HFFc6 (cell line): ENCODE results near the gene SLC16A4. TPM values are rescaled to one million over a fixed set of nuclear protein-coding genes. Genes with fewer than 3 reads are reported as not detected.

Experiments used
- DNase-seq: peaks from one replicate; pipeline ENCODE4 v3.0.0-alpha.2; 2018
- H3K27ac Mint-ChIP-seq: 2 replicates; pipeline ENCODE4 v1.8.0; 2020; ENCODE audit warnings: mild to moderate bottlenecking, mixed read lengths
- H3K27me3 Mint-ChIP-seq: 2 replicates; pipeline ENCODE4 v1.8.0; 2021; ENCODE audit warnings: mild to moderate bottlenecking, moderate library complexity, mixed read lengths; ENCODE audit not compliant: insufficient read depth
- H3K36me3 Mint-ChIP-seq: 2 replicates; pipeline ENCODE4 v1.8.0; 2021; ENCODE audit warnings: low read depth, mixed read lengths
- H3K4me1 Mint-ChIP-seq: 2 replicates; pipeline ENCODE4 v1.8.0; 2020; ENCODE audit warnings: low read depth, mixed read lengths
- H3K4me3 Mint-ChIP-seq: 2 replicates; pipeline ENCODE4 v1.8.0; 2020; ENCODE audit warnings: mild to moderate bottlenecking, moderate library complexity, mixed read lengths
- H3K9me3 Mint-ChIP-seq: 2 replicates; pipeline ENCODE4 v1.8.0; 2020; ENCODE audit warnings: mild to moderate bottlenecking, mixed read lengths
- CTCF ChIP-seq: fragments of 200-600 bp; sonication (generic); IDR thresholded peaks from 2 replicates; pipeline ENCODE4 v1.5.0; 2021; ENCODE audit warnings: antibody characterized with exemption, mild to moderate bottlenecking
- total RNA-seq, 6 experiments: library from RNA; stranded (reverse); fragmentation: NEBNext Ultra II Directional; extraction: Animal tissue kit (Norgen Biotek cat#: 25700); gene quantifications; 2 replicates in 1 of 6; 3 replicates in 5 of 6; pipeline ENCODE4 v1.2.3, GENCODE V29; 2021

Gene SLC16A4
- total RNA-seq, 6 experiments from 2014 or later = 14.7 to 25.2 (median 21.5) TPM

GRCh38 chr1:110341872-110342331, 48.9 kb downstream of the SLC16A4 start:
- no peak overlapping the region for H3K27ac Mint-ChIP-seq
- no peak for TF ChIP-seq CTCF
- peaks cover 79% of the 10 kb centered on the region for H3K4me1 Mint-ChIP-seq
- DNase-seq = no peak
- peaks cover 60% of the 10 kb centered on the region for H3K36me3 Mint-ChIP-seq
- H3K27me3 Mint-ChIP-seq = peaks cover 2% of the 10 kb centered on the region
- no peaks in the 10 kb centered on the region for H3K9me3 Mint-ChIP-seq
- H3K4me3 Mint-ChIP-seq = no peak overlapping the region; the same call in 1 of the 2 replicates

GRCh38 chr1:110341146-110341871, 49.5 kb downstream of the SLC16A4 start:
- Mint-ChIP-seq H3K4me3 (no peak overlapping the region; the same call in 1 of the 2 replicates), H3K4me1 (peaks cover 79% of the 10 kb centered on the region), H3K36me3 (peaks cover 55% of the 10 kb centered on the region), H3K27ac (no peak overlapping the region), H3K27me3 (peaks cover 2% of the 10 kb centered on the region), H3K9me3 (no peaks in the 10 kb centered on the region)
- DNase-seq = no peak
- no peak for TF ChIP-seq CTCF

- H3K4me1 Mint-ChIP-seq = peaks cover 73% of the 10 kb centered on the region
- TF ChIP-seq CTCF = no peak
- no peak overlapping the region for H3K27ac Mint-ChIP-seq
Measured at GRCh38 chr1:110340207-110340468, 50.7 kb downstream of the SLC16A4 start.

GRCh38 chr1:110339407-110340206, 51.2 kb downstream of the SLC16A4 start:
- peak; percentile 37 for DNase-seq
- Mint-ChIP-seq H3K36me3 (peaks cover 43% of the 10 kb centered on the region), H3K27ac (no peak overlapping the region), H3K4me3 (no peak overlapping the region), H3K27me3 (peaks cover 2% of the 10 kb centered on the region), H3K9me3 (no peaks in the 10 kb centered on the region), H3K4me1 (peaks cover 69% of the 10 kb centered on the region)
- TF ChIP-seq CTCF = peak; percentile 64

More at GRCh38 chr1:110340207-110340468, 50.7 kb downstream of the SLC16A4 start:
- Mint-ChIP-seq H3K9me3 (no peaks in the 10 kb centered on the region), H3K36me3 (peaks cover 43% of the 10 kb centered on the region), H3K4me3 (no peak overlapping the region), H3K27me3 (peaks cover 2% of the 10 kb centered on the region)
- no peak for DNase-seq

- Mint-ChIP-seq H3K9me3 (no peaks in the 10 kb centered on the region), H3K4me3 (no peak within 1 kb of the TSS), H3K27ac (no peak within 1 kb of the TSS), H3K27me3 (peaks cover 2% of the 10 kb centered on the region), H3K4me1 (peaks cover 63% of the 10 kb centered on the region), H3K36me3 (peaks cover 38% of the 10 kb centered on the region)
- TF ChIP-seq CTCF = no peak
- peak; percentile 100 for DNase-seq
Measured at GRCh38 chr1:110338886-110339406, 51.9 kb downstream of the SLC16A4 start, which contains the start of gene RBM15. Gene RBM15, plus strand, starts transcription at chr1:110339377. Its CDS starts 29 bp downstream, at chr1:110339406.
